GM23338 (cell line): ENCODE results near the gene ASB1.

Experiments used
- CTCF ChIP-seq, 2 experiments: fragments of 200-600 bp in 1 of 2; sonication (generic) in 1 of 2; conservative IDR thresholded peaks; 2 replicates each; pipeline versions ENCODE4 v1.5.1 to v1.6.1; 2016 to 2017; ENCODE audit warnings: antibody characterized with exemption in 2 of 2, low read depth in 2 of 2, mild to moderate bottlenecking in 2 of 2, moderate library complexity in 1 of 2
- EZH2 ChIP-seq: fragments of 200-600 bp; sonication (generic); IDR thresholded peaks from one replicate; pipeline ENCODE4 v1.8.0; 2017; ENCODE audit warnings: antibody characterized with exemption, mild to moderate bottlenecking, low read depth; ENCODE audit not compliant: unreplicated experiment
- EZH2phosphoT487 ChIP-seq: fragments of 200-600 bp; sonication (generic); IDR thresholded peaks from one replicate; pipeline ENCODE4 v1.8.1; 2018; ENCODE audit warnings: antibody characterized with exemption; ENCODE audit not compliant: unreplicated experiment
- JUNB ChIP-seq: IDR thresholded peaks from one replicate; pipeline ENCODE4 v1.6.1; 2016; ENCODE audit warnings: antibody characterized with exemption; ENCODE audit not compliant: unreplicated experiment
- POLR2AphosphoS5 ChIP-seq: IDR thresholded peaks from 2 replicates; pipeline ENCODE4 v1.6.1; 2016; ENCODE audit warnings: antibody characterized with exemption, low read depth
- REST ChIP-seq: IDR thresholded peaks from one replicate; pipeline ENCODE4 v1.6.1; 2018; ENCODE audit warnings: antibody characterized with exemption; ENCODE audit not compliant: unreplicated experiment

- TF ChIP-seq EZH2: no peak
- TF ChIP-seq CTCF (conservative IDR thresholded peaks at IDR 0.05; ENCODE audit: low read depth in 2 of 2): no peak
- no peak for TF ChIP-seq REST
- TF ChIP-seq JUNB: no peak
- no peak for TF ChIP-seq POLR2AphosphoS5
- TF ChIP-seq EZH2phosphoT487: no peak
Measured at GRCh38 chr2:238498691-238499295, 72.1 kb downstream of the ASB1 start.
